OCI-LY1 (cell line): ENCODE measurements around the gene IPCEF1.

Experiments
- H2AFZ ChIP-seq: fragments of 200-600 bp; sonication (generic), shearing (Covaris generic); 2 replicates; pipeline ENCODE4 v1.6.0; 2014; ENCODE audit warnings: antibody characterized with exemption, mild to moderate bottlenecking, low read length
- H3F3A ChIP-seq: fragments of 200-600 bp; sonication (generic), shearing (Covaris generic); 2 replicates; pipeline ENCODE4 v1.6.0; 2014; ENCODE audit warnings: mild to moderate bottlenecking, antibody characterized with exemption, low read length, moderate library complexity; ENCODE audit not compliant: insufficient read depth
- H3K27ac ChIP-seq: fragments of 200-600 bp; sonication (generic); 2 replicates; pipeline ENCODE4 v1.5.1; 2014; ENCODE audit warnings: low read length, mixed run types, mild to moderate bottlenecking, low read depth; ENCODE audit not compliant: poor library complexity, severe bottlenecking
- H3K27me3 ChIP-seq: fragments of 200-600 bp; sonication (generic); 2 replicates; pipeline ENCODE4 v1.6.0; 2014; ENCODE audit warnings: antibody characterized with exemption, mild to moderate bottlenecking, low read length, moderate library complexity; ENCODE audit not compliant: insufficient read depth
- H3K36me3 ChIP-seq: fragments of 200-600 bp; sonication (generic); 2 replicates; pipeline ENCODE4 v1.6.1; 2014; ENCODE audit warnings: mild to moderate bottlenecking, antibody characterized with exemption, low read length, moderate library complexity, mixed read lengths; ENCODE audit not compliant: insufficient read depth
- H3K4me1 ChIP-seq: fragments of 200-600 bp; sonication (generic); 2 replicates; pipeline ENCODE4 v1.5.1; 2014; ENCODE audit warnings: mild to moderate bottlenecking, low read length, moderate library complexity; ENCODE audit not compliant: insufficient read depth, severe bottlenecking
- H3K4me2 ChIP-seq: fragments of 200-600 bp; sonication (generic), shearing (Covaris generic); 2 replicates; pipeline ENCODE4 v1.6.1; 2014; ENCODE audit warnings: low read length
- H3K4me3 ChIP-seq: fragments of 200-600 bp; sonication (generic); 2 replicates; pipeline ENCODE4 v1.5.1; 2014; ENCODE audit warnings: low read length, low read depth, mild to moderate bottlenecking, mixed read lengths; ENCODE audit not compliant: poor library complexity, severe bottlenecking
- H3K79me2 ChIP-seq: fragments of 200-600 bp; shearing (Covaris generic); 2 replicates; pipeline ENCODE4 v1.6.1; 2016; ENCODE audit warnings: mixed run types, low read length, mixed read lengths; ENCODE audit not compliant: insufficient read depth
- H3K9ac ChIP-seq: fragments of 200-600 bp; sonication (generic), shearing (Covaris generic); 2 replicates; pipeline ENCODE4 v1.6.1; 2014; ENCODE audit warnings: mild to moderate bottlenecking, low read length, mixed read lengths
- H3K9me2 ChIP-seq: fragments of 200-600 bp; sonication (generic), shearing (Covaris generic); 2 replicates; pipeline ENCODE4 v1.6.1; 2014; ENCODE audit warnings: low read depth, mild to moderate bottlenecking, low read length, mixed read lengths
- H3K9me3 ChIP-seq: fragments of 200-600 bp; shearing (Covaris generic); 2 replicates; pipeline ENCODE4 v1.6.1; 2014; ENCODE audit warnings: low read length, mixed read lengths
- H4K20me1 ChIP-seq: fragments of 200-600 bp; sonication (generic), shearing (Covaris generic); 2 replicates; pipeline ENCODE4 v1.6.0; 2016; ENCODE audit warnings: mild to moderate bottlenecking, low read length; ENCODE audit not compliant: insufficient read depth
- CTCF ChIP-seq: fragments of 200-600 bp; sonication (generic), shearing (Covaris generic); IDR thresholded peaks from 2 replicates; pipeline ENCODE4 v1.5.1; 2017; ENCODE audit warnings: mild to moderate bottlenecking, antibody characterized with exemption, low read length, moderate library complexity, mixed read lengths
- EZH2 ChIP-seq: fragments of 200-600 bp; sonication (generic), shearing (Covaris generic); IDR thresholded peaks from 2 replicates; pipeline ENCODE4 v1.8.0; 2017; ENCODE audit warnings: borderline replicate concordance, mixed run types, mild to moderate bottlenecking, antibody characterized with exemption, low read length, moderate library complexity, mixed read lengths

Gene IPCEF1

GRCh38 chr6:154218787-154219186 is 137.8 kb downstream of the IPCEF1 start:
- H4K20me1 ChIP-seq, result no peaks in the 10 kb centered on the region
- H3K27ac ChIP-seq, result no peak overlapping the region
- no peak overlapping the region for H2AFZ ChIP-seq
- H3K9me3 ChIP-seq, result no peaks in the 10 kb centered on the region
- H3K4me1 ChIP-seq, result no peaks in the 10 kb centered on the region
- H3K9ac ChIP-seq, result no peak overlapping the region
- no peaks in the 10 kb centered on the region for H3K9me2 ChIP-seq
- no peaks in the 10 kb centered on the region for H3K27me3 ChIP-seq
- TF ChIP-seq CTCF (no peak), EZH2 (no peak)
- no peak overlapping the region for H3K4me3 ChIP-seq
- no peaks in the 10 kb centered on the region for H3K36me3 ChIP-seq
- H3F3A ChIP-seq, result no peaks in the 10 kb centered on the region
- H3K79me2 ChIP-seq, result no peaks in the 10 kb centered on the region
- no peak overlapping the region for H3K4me2 ChIP-seq

- no peaks in the 10 kb centered on the region for H4K20me1 ChIP-seq
- H3K9me3 ChIP-seq, result no peaks in the 10 kb centered on the region
- no peak overlapping the region for H3K4me2 ChIP-seq
- H3K36me3 ChIP-seq, result no peaks in the 10 kb centered on the region
- H3K9me2 ChIP-seq, result no peaks in the 10 kb centered on the region
- no peak overlapping the region for H3K4me3 ChIP-seq
- no peaks in the 10 kb centered on the region for H3F3A ChIP-seq
- H3K4me1 ChIP-seq, result no peaks in the 10 kb centered on the region
- TF ChIP-seq EZH2 (no peak), CTCF (no peak)
- no peak overlapping the region for H3K9ac ChIP-seq
- no peaks in the 10 kb centered on the region for H3K27me3 ChIP-seq
- no peak overlapping the region for H2AFZ ChIP-seq
- H3K27ac ChIP-seq, result no peak overlapping the region
- H3K79me2 ChIP-seq, result no peaks in the 10 kb centered on the region
Measured at GRCh38 chr6:154218301-154218700, 138.3 kb downstream of the IPCEF1 start.

GRCh38 chr6:154213782-154214181 is 142.8 kb downstream of the IPCEF1 start:
- Histone ChIP-seq H3F3A (no peaks in the 10 kb centered on the region), H3K27me3 (no peaks in the 10 kb centered on the region), H3K27ac (no peak overlapping the region), H3K9me3 (no peaks in the 10 kb centered on the region), H3K4me3 (no peak overlapping the region), H3K79me2 (no peaks in the 10 kb centered on the region), H2AFZ (no peak overlapping the region), H3K9ac (no peak overlapping the region), H4K20me1 (no peaks in the 10 kb centered on the region), H3K4me2 (no peak overlapping the region), H3K36me3 (no peaks in the 10 kb centered on the region), H3K9me2 (no peaks in the 10 kb centered on the region), H3K4me1 (no peaks in the 10 kb centered on the region)
- TF ChIP-seq CTCF (no peak), EZH2 (no peak)
